ENCODE measurements around the gene TNNI2. TPM values are rescaled to one million over a fixed set of nuclear protein-coding genes. Genes with fewer than 3 reads are reported as not detected.

Gene TNNI2
- total RNA-seq, 1 experiment from 2014 or later: 0.55 TPM

DNA sequence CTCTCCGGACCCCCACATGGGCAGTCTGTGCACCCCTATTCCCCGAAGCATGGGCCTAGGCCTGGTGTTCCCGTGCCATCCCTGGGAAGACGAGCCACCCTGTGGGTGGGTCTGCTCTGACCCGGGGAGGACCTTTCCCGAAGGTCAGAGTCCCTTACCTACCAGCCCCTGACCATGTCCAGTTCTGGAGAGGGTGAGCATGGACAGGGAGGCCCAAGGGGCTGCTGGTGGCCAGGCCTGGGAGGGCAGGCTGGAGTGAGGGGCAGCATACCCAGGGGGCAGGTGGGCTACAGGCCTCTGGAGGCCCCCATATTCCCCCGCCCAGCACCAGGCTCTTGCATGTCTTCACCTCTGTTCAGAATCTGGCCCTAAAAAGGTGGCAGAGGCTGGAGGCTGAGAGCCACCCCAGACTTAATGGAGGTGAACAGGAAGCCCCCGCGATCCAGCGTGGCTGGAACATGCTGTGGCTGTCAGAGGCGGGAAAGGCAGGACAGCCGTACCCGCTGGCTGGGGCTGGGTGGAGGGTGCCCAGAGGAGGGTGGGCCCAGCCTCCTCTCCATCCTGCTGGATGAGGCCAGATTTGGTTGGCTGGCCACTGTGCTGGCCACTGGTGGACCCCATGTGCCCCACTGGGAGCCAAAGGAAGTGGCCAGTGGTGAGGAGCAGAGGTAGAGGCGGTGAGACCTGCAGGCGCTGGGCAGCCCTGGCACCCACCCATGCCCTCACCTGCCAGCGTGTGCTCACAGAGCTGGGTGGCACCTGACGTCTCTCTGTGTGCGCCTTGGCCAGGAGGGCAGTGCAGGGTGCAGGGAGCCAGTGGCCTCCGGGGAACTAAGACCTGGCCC, 15.2 kb upstream of the TNNI2 start:
- Histone ChIP-seq H3K9ac (ENCODE audit: low read length) (no peak overlapping the region), H2AFZ (ENCODE audit: low read length) (no peak overlapping the region), H3K9me2 (replicated peaks; ENCODE audit: low read length) (no peaks in the 10 kb centered on the region), H3K4me1 (ENCODE audit: insufficient read depth, low read length) (peaks cover 21% of the 10 kb centered on the region), H3K4me3 (ENCODE audit: low read length) (no peak overlapping the region), H3K27me3 (ENCODE audit: low read length) (no peaks in the 10 kb centered on the region), H3K79me2 (ENCODE audit: low read length) (no peaks in the 10 kb centered on the region), H3K9me3 (ENCODE audit: low read length) (no peaks in the 10 kb centered on the region), H4K20me1 (ENCODE audit: low read length) (no peaks in the 10 kb centered on the region), H3K36me3 (ENCODE audit: low read depth, low read length) (no peaks in the 10 kb centered on the region), H3K27ac (ENCODE audit: low read length) (no peak overlapping the region), H3K4me2 (ENCODE audit: low read length) (no peak overlapping the region), H3F3A (ENCODE audit: low read length, unreplicated experiment) (no peaks in the 10 kb centered on the region)
- DNase-seq: no peak
- CTCF ChIA-PET: interaction anchor here (0.5 kb wide), 1 partner anchor 9 kb away, joined by 5 read pairs; no protein-coding TSS in a partner anchor
- POLR2A ChIA-PET (ENCODE audit: unreplicated experiment): no interaction called here
- ATAC-seq: no peak
- BruUV-seq (replicated peaks): no TSS peak
- TF ChIP-seq EZH2phosphoT487 (IDR thresholded peaks at IDR 0.05; ENCODE audit: borderline replicate concordance, low read length) (no peak), EZH2 (IDR thresholded peaks at IDR 0.05; ENCODE audit: low read length, unreplicated experiment) (no peak)
- TF ChIP-seq, protein P1, sequence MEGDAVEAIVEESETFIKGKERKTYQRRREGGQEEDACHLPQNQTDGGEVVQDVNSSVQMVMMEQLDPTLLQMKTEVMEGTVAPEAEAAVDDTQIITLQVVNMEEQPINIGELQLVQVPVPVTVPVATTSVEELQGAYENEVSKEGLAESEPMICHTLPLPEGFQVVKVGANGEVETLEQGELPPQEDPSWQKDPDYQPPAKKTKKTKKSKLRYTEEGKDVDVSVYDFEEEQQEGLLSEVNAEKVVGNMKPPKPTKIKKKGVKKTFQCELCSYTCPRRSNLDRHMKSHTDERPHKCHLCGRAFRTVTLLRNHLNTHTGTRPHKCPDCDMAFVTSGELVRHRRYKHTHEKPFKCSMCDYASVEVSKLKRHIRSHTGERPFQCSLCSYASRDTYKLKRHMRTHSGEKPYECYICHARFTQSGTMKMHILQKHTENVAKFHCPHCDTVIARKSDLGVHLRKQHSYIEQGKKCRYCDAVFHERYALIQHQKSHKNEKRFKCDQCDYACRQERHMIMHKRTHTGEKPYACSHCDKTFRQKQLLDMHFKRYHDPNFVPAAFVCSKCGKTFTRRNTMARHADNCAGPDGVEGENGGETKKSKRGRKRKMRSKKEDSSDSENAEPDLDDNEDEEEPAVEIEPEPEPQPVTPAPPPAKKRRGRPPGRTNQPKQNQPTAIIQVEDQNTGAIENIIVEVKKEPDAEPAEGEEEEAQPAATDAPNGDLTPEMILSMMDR (conservative IDR thresholded peaks at IDR 0.05; ENCODE audit: low read depth, low read length): no peak
- intact Hi-C loops (cut with micrococcal nuclease): no loop called here

DNA sequence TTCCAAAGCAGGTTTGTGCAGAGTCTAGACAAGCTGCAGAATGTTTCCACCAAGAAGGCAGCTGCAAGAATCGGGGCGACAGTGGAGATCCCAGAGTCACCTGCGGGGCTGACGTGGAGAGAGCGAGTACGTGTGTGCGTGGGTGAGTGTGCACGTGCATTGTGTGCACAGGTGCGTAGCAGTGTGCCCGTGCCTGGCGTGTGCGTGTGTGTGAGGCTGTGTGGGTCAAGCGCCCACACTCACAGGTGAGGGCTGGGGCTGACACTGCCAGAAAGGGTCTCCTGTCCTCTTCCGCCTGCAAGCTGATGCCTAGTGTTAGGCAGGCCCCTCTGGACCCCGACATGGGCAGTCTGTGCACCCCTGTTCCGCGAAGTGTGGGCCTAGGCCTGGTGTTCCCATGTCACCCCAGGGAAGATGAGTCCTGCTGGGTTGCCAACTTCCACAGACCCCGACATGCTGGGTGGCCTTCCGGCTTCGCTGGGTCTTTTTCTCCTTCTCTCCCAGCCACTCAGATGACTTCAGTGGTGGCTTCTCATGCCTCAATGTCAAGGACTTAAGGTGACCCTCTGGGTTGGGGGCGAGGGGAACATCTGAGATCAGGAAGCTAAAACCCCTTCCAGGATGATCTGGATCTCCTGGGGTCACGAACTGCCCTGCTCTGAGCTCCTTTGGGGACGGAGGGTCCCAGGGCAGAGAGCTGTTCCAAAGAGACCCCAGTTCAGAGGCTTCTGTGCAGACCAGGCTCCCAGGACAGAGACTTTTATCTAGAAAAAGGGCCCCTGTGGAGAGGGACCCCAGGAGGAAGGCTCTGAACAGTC, 14.4 kb upstream of the TNNI2 start:
- Histone ChIP-seq H3K4me2 (ENCODE audit: low read length) (no peak overlapping the region), H3K9ac (ENCODE audit: low read length) (no peak overlapping the region), H3K4me3 (ENCODE audit: low read length) (no peak overlapping the region), H4K20me1 (ENCODE audit: low read length) (no peaks in the 10 kb centered on the region), H3F3A (ENCODE audit: low read length, unreplicated experiment) (no peaks in the 10 kb centered on the region), H3K79me2 (ENCODE audit: low read length) (no peaks in the 10 kb centered on the region), H3K4me1 (ENCODE audit: insufficient read depth, low read length) (peaks cover 30% of the 10 kb centered on the region), H3K27me3 (ENCODE audit: low read length) (no peaks in the 10 kb centered on the region), H3K36me3 (ENCODE audit: low read depth, low read length) (no peaks in the 10 kb centered on the region), H2AFZ (ENCODE audit: low read length) (no peak overlapping the region), H3K9me2 (replicated peaks; ENCODE audit: low read length) (no peaks in the 10 kb centered on the region), H3K9me3 (ENCODE audit: low read length) (no peaks in the 10 kb centered on the region), H3K27ac (ENCODE audit: low read length) (no peak overlapping the region)
- intact Hi-C loops (cut with micrococcal nuclease): no loop called here
- BruUV-seq (replicated peaks): no TSS peak
- TF ChIP-seq EZH2 (IDR thresholded peaks at IDR 0.05; ENCODE audit: low read length, unreplicated experiment) (no peak), EZH2phosphoT487 (IDR thresholded peaks at IDR 0.05; ENCODE audit: borderline replicate concordance, low read length) (no peak)
- TF ChIP-seq, protein P1 (conservative IDR thresholded peaks at IDR 0.05; ENCODE audit: low read depth, low read length): no peak
- ChIA-PET POLR2A (ENCODE audit: unreplicated experiment) (no interaction called here), CTCF (interaction anchor here (0.5 kb wide), 1 partner anchor 8 kb away, joined by 5 read pairs; no protein-coding TSS in a partner anchor)
- no peak for ATAC-seq
- no peak for DNase-seq

Measured in PC-3 (cell line).